Kidney (tissue), 14 donors: ENCODE measurements around the gene MICAL2. TPM values are rescaled to one million over a fixed set of nuclear protein-coding genes. Genes with fewer than 3 reads are reported as not detected.

Experiments used
- DNase-seq, 5 donors: peaks; one replicate each; pipeline ENCODE4 v3.0.0-alpha.2; 2013 to 2020
- FAIRE-seq: peaks from 2 replicates; lab custom pipeline; 2012; peaks lifted over from hg19 to GRCh38; lab: Jason Lieb, UNC
- H3K27ac ChIP-seq, 2 donors: one replicate each; pipeline ENCODE4 v1.7.0; 2013; ENCODE audit warnings: low read depth in 2 of 2, low read length in 2 of 2, inconsistent platforms in 1 of 2
- H3K27me3 ChIP-seq: one replicate; pipeline ENCODE4 v1.7.1; 2013; ENCODE audit warnings: low read length, inconsistent platforms; ENCODE audit not compliant: control insufficient read depth, insufficient read depth
- H3K36me3 ChIP-seq, 3 donors: one replicate each; pipeline versions ENCODE4 v1.7.0 to v1.7.1; 2013; ENCODE audit warnings: low read length in 3 of 3, control low read depth in 1 of 3, inconsistent platforms in 1 of 3; ENCODE audit not compliant: insufficient read depth in 3 of 3, control insufficient read depth in 2 of 3
- H3K4me1 ChIP-seq, 3 donors: one replicate each; pipeline versions ENCODE4 v1.7.0 to v1.7.1; 2013; ENCODE audit warnings: low read length in 3 of 3, inconsistent platforms in 1 of 3, low read depth in 1 of 3; ENCODE audit not compliant: control insufficient read depth in 2 of 3, insufficient read depth in 2 of 3
- H3K4me3 ChIP-seq, 3 donors: one replicate each; pipeline versions ENCODE4 v1.7.0 to v1.8.1; 2013; ENCODE audit warnings: low read length in 3 of 3, control low read depth in 1 of 3, inconsistent platforms in 1 of 3
- H3K9ac ChIP-seq, 3 donors: one replicate each; pipeline versions ENCODE4 v1.7.0 to v1.7.1; 2013; ENCODE audit warnings: low read length in 3 of 3, control low read depth in 1 of 3, inconsistent platforms in 1 of 3
- H3K9me3 ChIP-seq, 3 donors: one replicate each; pipeline versions ENCODE4 v1.7.0 to v1.7.1; 2013; ENCODE audit warnings: low read length in 3 of 3, control low read depth in 1 of 3, inconsistent platforms in 1 of 3; ENCODE audit not compliant: control insufficient read depth in 2 of 3, insufficient read depth in 1 of 3
- CTCF ChIP-seq: IDR thresholded peaks from 3 replicates; pipeline ENCODE4 v1.5.1; 2012; ENCODE audit warnings: mild to moderate bottlenecking, moderate library complexity, borderline replicate concordance; ENCODE audit not compliant: insufficient read depth; ENCODE audit errors: extremely low read depth
- intact Hi-C: fragments of 100-400 bp; cut with DNase I; formaldehyde crosslinking; loops from one replicate; pipeline ENCODE4 v1.11.1; 2022
- polyA plus RNA-seq: library from polyadenylated mRNA; stranded (reverse); fragments of 350-450 nt; fragmentation: Illumina TruSeq; extraction: RNeasy Lipid Tissue Mini Kit (QIAGEN cat#74804); gene quantifications from one replicate; pipeline ENCODE4 v1.2.3, GENCODE V29; 2014; ENCODE audit warnings: low read depth, low replicate concordance; ENCODE audit not compliant: insufficient read depth
- total RNA-seq: library from RNA; stranded (reverse); fragmentation: NEBNext Ultra II Directional; extraction: Animal tissue kit (Norgen Biotek cat#: 25700); gene quantifications from one replicate; pipeline ENCODE4 v1.2.1, GENCODE V29; 2021
- donor health status: control.
- donor health status: control.
- donor health status: control.
- donor health status: control.
- donor health status: control.
- donor health status: DM: yes; HTN: yes; CAD: no.
- donor health status: Normal renal cell carcinoma (clear cell type).

MICAL2 gene
- total and polyA plus RNA-seq, 2 donors from 2014 or later, result 7.8 to 64.5 TPM

- Histone ChIP-seq H3K27me3 (no peaks in the 10 kb centered on the region), H3K9ac (no peak overlapping the region), H3K36me3 (no peaks in the 10 kb centered on the region), H3K4me3 (no peak overlapping the region), H3K4me1 (peaks cover 0 to 4% (median 2%) of the 10 kb centered on the region in 3 donors), H3K9me3 (no peaks in the 10 kb centered on the region), H3K27ac (no peak overlapping the region)
- no peak for FAIRE-seq
- intact Hi-C loops, result no loop called here
- no peak for DNase-seq
- TF ChIP-seq CTCF, result no peak
Measured at GRCh38 chr11:12183827-12184620, 73.6 kb downstream of the MICAL2 start.

GRCh38 chr11:12184699-12185098 is 74.3 kb downstream of the MICAL2 start:
- no peak for DNase-seq
- peaks cover 0 to 4% (median 2%) of the 10 kb centered on the region in 3 donors for H3K4me1 ChIP-seq
- no peak for FAIRE-seq
- H3K9ac ChIP-seq, result no peak overlapping the region
- no peak for TF ChIP-seq CTCF
- intact Hi-C loops, result no loop called here
- H3K36me3 ChIP-seq, result no peaks in the 10 kb centered on the region
- no peaks in the 10 kb centered on the region for H3K27me3 ChIP-seq
- H3K9me3 ChIP-seq, result no peaks in the 10 kb centered on the region
- H3K4me3 ChIP-seq, result no peak overlapping the region
- H3K27ac ChIP-seq, result no peak overlapping the region

GRCh38 chr11:12185106-12185690 is 74.8 kb downstream of the MICAL2 start:
- H3K27me3 ChIP-seq, result no peaks in the 10 kb centered on the region
- H3K9ac ChIP-seq, result no peak overlapping the region
- no peak overlapping the region for H3K4me3 ChIP-seq
- H3K4me1 ChIP-seq, result peaks cover 0 to 4% (median 2%) of the 10 kb centered on the region in 3 donors
- no peak for TF ChIP-seq CTCF
- no peak overlapping the region for H3K27ac ChIP-seq
- no peaks in the 10 kb centered on the region for H3K36me3 ChIP-seq
- FAIRE-seq (no peak), DNase-seq (no peak)
- intact Hi-C loops, result no loop called here
- no peaks in the 10 kb centered on the region for H3K9me3 ChIP-seq
